CD14-positive monocyte (primary cell): Measurements from ENCODE around the gene GRM4. TPM values are rescaled to one million over a fixed set of nuclear protein-coding genes. Genes with fewer than 3 reads are reported as not detected.

ENCODE experiments used
- DNase-seq, 3 donors: peaks; one replicate each; pipeline ENCODE4 v3.0.0-alpha.2; 2011 to 2022
- H2AFZ ChIP-seq: 2 replicates; pipeline ENCODE4 v1.6.0; 2012; ENCODE audit warnings: mild to moderate bottlenecking, low read depth, low read length, inconsistent platforms; ENCODE audit not compliant: insufficient read depth, poor library complexity, severe bottlenecking
- H3K27ac ChIP-seq, 2 donors: 1 replicate in 1 of 2; 2 replicates in 1 of 2; pipeline ENCODE4 v1.5.1; 2012 to 2013; ENCODE audit warnings: low read length in 2 of 2, control low read depth in 1 of 2, inconsistent platforms in 1 of 2, low read depth in 1 of 2, mild to moderate bottlenecking in 1 of 2
- H3K27me3 ChIP-seq, 2 donors: one replicate each; pipeline versions ENCODE4 v1.6.0 to v1.6.1; 2011 to 2013; ENCODE audit warnings: low read length in 2 of 2; ENCODE audit not compliant: control insufficient read depth in 2 of 2, insufficient read depth in 2 of 2
- H3K36me3 ChIP-seq, 2 donors: replicated peaks in 1 of 2; 1 replicate in 1 of 2; 2 replicates in 1 of 2; pipeline versions ENCODE4 v1.5.1 to v1.6.1; 2012 to 2013; ENCODE audit warnings: low read length in 2 of 2, control low read depth in 1 of 2, inconsistent platforms in 1 of 2, mild to moderate bottlenecking in 1 of 2; ENCODE audit not compliant: insufficient read depth in 2 of 2, control insufficient read depth in 1 of 2
- H3K4me1 ChIP-seq, 2 donors: 1 replicate in 1 of 2; 2 replicates in 1 of 2; pipeline versions ENCODE4 v1.5.1 to v1.6.1; 2012 to 2013; ENCODE audit warnings: low read length in 2 of 2, control low read depth in 1 of 2, inconsistent platforms in 1 of 2, mild to moderate bottlenecking in 1 of 2, moderate library complexity in 1 of 2; ENCODE audit not compliant: insufficient read depth in 2 of 2, control insufficient read depth in 1 of 2
- H3K4me2 ChIP-seq: replicated peaks from 2 replicates; pipeline ENCODE3; 2012; ENCODE audit warnings: low read length, moderate library complexity, mild to moderate bottlenecking; ENCODE audit not compliant: poor library complexity, severe bottlenecking; ENCODE audit errors: extremely low read depth
- H3K4me3 ChIP-seq, 3 experiments: fragments of 200-600 bp in 1 of 3; sonication (generic) in 1 of 3; replicated peaks in 1 of 3; 1 replicate in 2 of 3; 2 replicates in 1 of 3; pipeline ENCODE4 v1.5.1; 2011 to 2013; ENCODE audit warnings: low read length in 3 of 3, mild to moderate bottlenecking in 3 of 3, control low read depth in 2 of 3, low read depth in 2 of 3, inconsistent platforms in 1 of 3, moderate library complexity in 1 of 3
- H3K79me2 ChIP-seq: 2 replicates; pipeline ENCODE4 v1.6.0; 2012; ENCODE audit warnings: mild to moderate bottlenecking, control low read depth, inconsistent platforms, low read length, moderate library complexity; ENCODE audit not compliant: insufficient read depth
- H3K9ac ChIP-seq: 2 replicates; pipeline ENCODE4 v1.6.0; 2017; ENCODE audit warnings: low read length, mild to moderate bottlenecking; ENCODE audit not compliant: insufficient read depth, poor library complexity, severe bottlenecking
- H3K9me3 ChIP-seq, 2 donors: replicated peaks in 1 of 2; 1 replicate in 1 of 2; 2 replicates in 1 of 2; pipeline versions ENCODE4 v1.5.1 to v1.6.1; 2012 to 2013; ENCODE audit warnings: low read length in 2 of 2, control low read depth in 1 of 2; ENCODE audit not compliant: control insufficient read depth in 1 of 2, insufficient read depth in 1 of 2
- H4K20me1 ChIP-seq: 2 replicates; pipeline ENCODE4 v1.6.0; 2012; ENCODE audit warnings: mild to moderate bottlenecking, low read length, control low read depth, moderate library complexity; ENCODE audit not compliant: insufficient read depth
- H3K27ac Mint-ChIP-seq, 7 donors: one replicate each; pipeline ENCODE4 v1.8.0; 2020; ENCODE audit warnings: mild to moderate bottlenecking in 7 of 7, mixed read lengths in 7 of 7, moderate library complexity in 6 of 7, inconsistent platforms in 2 of 7
- H3K27me3 Mint-ChIP-seq, 3 donors: one replicate each; pipeline ENCODE4 v1.8.0; 2021 to 2022; ENCODE audit warnings: low read depth in 3 of 3, mild to moderate bottlenecking in 3 of 3, mixed read lengths in 3 of 3, moderate library complexity in 3 of 3, inconsistent platforms in 1 of 3
- H3K36me3 Mint-ChIP-seq, 2 donors: one replicate each; pipeline ENCODE4 v1.8.0; 2020; ENCODE audit warnings: mixed read lengths in 2 of 2, inconsistent platforms in 1 of 2, mild to moderate bottlenecking in 1 of 2
- H3K4me1 Mint-ChIP-seq: one replicate; pipeline ENCODE4 v1.8.0; 2020; ENCODE audit warnings: mild to moderate bottlenecking, mixed read lengths
- H3K4me3 Mint-ChIP-seq, 2 donors: one replicate each; pipeline ENCODE4 v1.8.0; 2020; ENCODE audit warnings: mild to moderate bottlenecking in 2 of 2, mixed read lengths in 2 of 2, moderate library complexity in 1 of 2
- H3K9me3 Mint-ChIP-seq, 7 donors: one replicate each; pipeline ENCODE4 v1.8.0; 2020 to 2022; ENCODE audit warnings: mixed read lengths in 7 of 7, mild to moderate bottlenecking in 6 of 7, moderate library complexity in 6 of 7, inconsistent platforms in 2 of 7
- WGBS: methylation state at CpG from one replicate; pipeline ENCODE4 v1.1.5; 2013; ENCODE audit warnings: missing lambda C conversion rate; ENCODE audit not compliant: insufficient coverage; 5-methylcytosine and 5-hydroxymethylcytosine counted together
- intact Hi-C, 2 donors: fragments of 100-400 bp; cut with micrococcal nuclease; formaldehyde crosslinking; loops; one replicate each; pipeline versions ENCODE4 v1.15.0 to v1.15.1; 2023
- polyA plus RNA-seq, 3 donors: library from polyadenylated mRNA; depleted of rRNA in 1 of 3; unstranded in 2 of 3; stranded (reverse) in 1 of 3; fragments of 300-500 nt in 2 of 3; fragments of >200 nt in 1 of 3; fragmentation: Illumina TruSeq in 2 of 3; gene quantifications; 1 replicate in 2 of 3; 2 replicates in 1 of 3; pipeline ENCODE4 v1.2.3, GENCODE V29; 2012 to 2021
- TF ChIP-seq, protein P1 (sequence below): fragments of 200-600 bp; IDR thresholded peaks from one replicate; pipeline ENCODE4 v1.8.0; 2022; ENCODE audit warnings: antibody characterized with exemption, mild to moderate bottlenecking

GRM4 gene
- polyA plus RNA-seq, 3 donors, result not detected

DNA sequence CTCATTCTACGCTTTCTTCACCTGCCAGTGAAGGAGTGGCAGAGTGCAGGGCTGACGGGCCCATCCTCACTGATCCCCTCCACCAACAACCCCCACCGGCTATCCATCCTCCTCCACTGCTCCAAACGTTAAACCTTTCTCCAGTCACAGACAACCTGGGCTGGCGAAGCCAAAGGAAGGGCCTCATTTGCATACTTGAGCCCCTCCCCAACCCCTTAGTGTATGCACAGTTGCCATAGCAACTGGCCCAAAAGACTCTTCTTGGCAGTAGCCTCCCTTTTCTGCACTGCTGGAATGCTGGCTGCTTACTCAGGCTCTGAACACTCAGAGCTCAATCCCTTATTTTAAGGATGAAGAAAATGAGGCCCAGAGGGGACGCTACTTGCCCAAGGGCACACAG, 130.3 kb downstream of the GRM4 start:
- Mint-ChIP-seq H3K4me3 (no peak overlapping the region), H3K4me1 (no peaks in the 10 kb centered on the region), H3K27me3 (peaks cover 0 to 2% (median 1%) of the 10 kb centered on the region in 3 donors), H3K36me3 (no peaks in the 10 kb centered on the region), H3K9me3 (peaks cover 0 to 11% (median 4%) of the 10 kb centered on the region in 7 donors), H3K27ac (no peak overlapping the region)
- no peaks in the 10 kb centered on the region for H4K20me1 ChIP-seq
- H3K27ac ChIP-seq, result no peak overlapping the region
- H3K9ac ChIP-seq, result no peak overlapping the region
- H2AFZ ChIP-seq, result no peak overlapping the region
- H3K27me3 ChIP-seq, result no peaks in the 10 kb centered on the region
- H3K36me3 ChIP-seq, result no peaks in the 10 kb centered on the region
- DNase-seq, result no peak
- no peaks in the 10 kb centered on the region for H3K79me2 ChIP-seq
- no peak overlapping the region for H3K4me2 ChIP-seq
- WGBS, result 80% methylated on average over 5 of the region's 6 CpGs
- intact Hi-C loops, result no loop called here
- H3K9me3 ChIP-seq, result peaks cover 4 to 8% of the 10 kb centered on the region in 2 donors
- no peak overlapping the region for H3K4me3 ChIP-seq
- TF ChIP-seq, protein P1, sequence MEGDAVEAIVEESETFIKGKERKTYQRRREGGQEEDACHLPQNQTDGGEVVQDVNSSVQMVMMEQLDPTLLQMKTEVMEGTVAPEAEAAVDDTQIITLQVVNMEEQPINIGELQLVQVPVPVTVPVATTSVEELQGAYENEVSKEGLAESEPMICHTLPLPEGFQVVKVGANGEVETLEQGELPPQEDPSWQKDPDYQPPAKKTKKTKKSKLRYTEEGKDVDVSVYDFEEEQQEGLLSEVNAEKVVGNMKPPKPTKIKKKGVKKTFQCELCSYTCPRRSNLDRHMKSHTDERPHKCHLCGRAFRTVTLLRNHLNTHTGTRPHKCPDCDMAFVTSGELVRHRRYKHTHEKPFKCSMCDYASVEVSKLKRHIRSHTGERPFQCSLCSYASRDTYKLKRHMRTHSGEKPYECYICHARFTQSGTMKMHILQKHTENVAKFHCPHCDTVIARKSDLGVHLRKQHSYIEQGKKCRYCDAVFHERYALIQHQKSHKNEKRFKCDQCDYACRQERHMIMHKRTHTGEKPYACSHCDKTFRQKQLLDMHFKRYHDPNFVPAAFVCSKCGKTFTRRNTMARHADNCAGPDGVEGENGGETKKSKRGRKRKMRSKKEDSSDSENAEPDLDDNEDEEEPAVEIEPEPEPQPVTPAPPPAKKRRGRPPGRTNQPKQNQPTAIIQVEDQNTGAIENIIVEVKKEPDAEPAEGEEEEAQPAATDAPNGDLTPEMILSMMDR, result no peak
- H3K4me1 ChIP-seq, result no peaks in the 10 kb centered on the region

DNA sequence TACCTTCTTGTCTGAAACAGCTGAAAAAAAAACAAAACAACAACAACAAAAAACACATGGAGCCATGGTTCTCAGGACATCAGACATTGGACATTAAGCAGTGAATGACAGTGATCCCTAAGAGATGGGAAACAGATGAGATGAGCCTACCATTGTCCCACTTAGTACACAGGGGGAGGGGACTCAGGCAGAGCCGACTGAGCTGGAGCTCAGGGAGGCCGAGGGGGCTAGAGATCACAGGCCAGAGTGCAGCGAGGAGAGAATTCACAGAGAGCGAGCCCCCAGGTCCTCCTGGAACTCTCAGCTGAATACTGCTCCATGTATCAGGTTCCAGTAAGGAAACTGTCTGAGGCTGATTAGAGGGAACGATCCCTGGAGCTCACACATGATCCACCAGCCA, 134.6 kb downstream of the GRM4 start:
- TF ChIP-seq, protein P1, result no peak

More for the DNA sequence above, 134.6 kb downstream of the GRM4 start:
- H3K27me3 ChIP-seq, result no peaks in the 10 kb centered on the region
- H3K36me3 ChIP-seq, result no peaks in the 10 kb centered on the region
- no peaks in the 10 kb centered on the region for H3K9me3 ChIP-seq
- no peak overlapping the region for H3K27ac Mint-ChIP-seq
- 100% methylated on average over 3 of the region's 5 CpGs for WGBS
- no peak overlapping the region for H3K4me3 Mint-ChIP-seq
- H3K27me3 Mint-ChIP-seq, result peaks cover 2 to 7% (median 4%) of the 10 kb centered on the region in 3 donors
- no peak overlapping the region for H3K9ac ChIP-seq
- H3K79me2 ChIP-seq, result no peaks in the 10 kb centered on the region
- no peak overlapping the region for H2AFZ ChIP-seq
- no peaks in the 10 kb centered on the region for H3K4me1 Mint-ChIP-seq
- no peak overlapping the region for H3K27ac ChIP-seq
- H3K9me3 Mint-ChIP-seq, result peaks cover 0 to 5% (median 1%) of the 10 kb centered on the region in 7 donors
- H3K4me2 ChIP-seq, result no peak overlapping the region
- H3K4me1 ChIP-seq, result no peaks in the 10 kb centered on the region
- H3K36me3 Mint-ChIP-seq, result no peaks in the 10 kb centered on the region
- H3K4me3 ChIP-seq, result no peak overlapping the region
- intact Hi-C loops, result no loop called here
- H4K20me1 ChIP-seq, result no peaks in the 10 kb centered on the region
- DNase-seq, result no peak
